Stimulated activated CD8-positive, alpha-beta memory T cell treated with anti-CD3 and anti-CD28 coated beads, Interleukin-4, amount 100 ng/mL, for 24 hours (primary cell): ENCODE measurements around the gene AHCYL2.
"Not testable (repeated sequence)": the region's sequence is repeated elsewhere in the genome, so short reads cannot be mapped to it uniquely, and the experiment has no call there.

ENCODE experiments used
- DNase-seq: peaks from one replicate; pipeline ENCODE4 v3.0.0-alpha.2; 2020; ENCODE audit warnings: low read depth

AHCYL2 gene

GRCh38 chr7:129209067-129209926 lies 15.5 kb upstream of the AHCYL2 start:
- DNase-seq, result no peak

GRCh38 chr7:129210256-129210988 lies 14.4 kb upstream of the AHCYL2 start:
- peak; percentile 64 for DNase-seq

- no peak for DNase-seq
Measured at GRCh38 chr7:129210989-129211312, 13.9 kb upstream of the AHCYL2 start.

DNA sequence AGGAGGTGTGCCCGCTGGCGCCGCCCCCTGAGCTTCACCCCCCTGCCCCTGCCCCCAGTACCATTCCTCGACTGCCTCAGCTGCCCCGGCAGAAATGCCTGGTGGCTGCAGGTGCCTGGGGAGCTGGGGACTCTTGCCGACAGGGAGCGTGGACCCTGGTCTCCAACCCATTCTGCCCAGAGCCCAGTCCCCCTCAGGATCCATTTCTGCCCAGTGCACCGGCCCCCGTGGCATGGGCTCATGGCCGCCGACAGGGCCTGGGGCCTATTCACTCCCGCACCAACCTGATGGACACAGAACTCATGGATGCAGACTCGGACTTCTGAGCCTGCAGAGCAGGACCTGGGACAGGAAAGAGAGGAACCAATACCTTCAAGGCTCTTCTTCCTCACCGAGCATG lies 12.7 kb upstream of the AHCYL2 start:
- DNase-seq, result no peak

DNA sequence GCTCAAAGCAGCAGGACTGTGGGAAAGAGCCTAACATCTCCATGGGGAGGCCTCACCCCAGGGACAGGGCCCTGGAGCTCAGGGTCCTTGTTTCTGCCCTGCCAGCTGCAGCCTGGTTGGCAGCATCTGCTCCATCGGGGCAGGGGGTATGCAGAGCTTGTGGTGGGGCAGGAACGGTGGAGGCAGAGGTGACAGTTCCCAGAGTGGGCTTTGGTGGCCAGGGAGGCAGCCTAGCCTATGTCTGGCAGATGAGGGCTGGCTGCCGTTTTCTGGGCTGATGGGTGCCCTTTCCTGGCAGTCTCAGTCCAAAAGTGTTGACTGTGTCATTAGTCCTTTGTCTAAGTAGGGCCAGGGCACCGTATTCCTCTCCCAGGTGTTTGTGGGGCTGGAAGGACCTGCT lies 12.2 kb upstream of the AHCYL2 start:
- DNase-seq, result no peak

GRCh38 chr7:129213828-129214227 lies 11.0 kb upstream of the AHCYL2 start:
- no peak for DNase-seq

- not testable (repeated sequence) for DNase-seq
Measured at GRCh38 chr7:129215691-129216090, 9.1 kb upstream of the AHCYL2 start.

DNA sequence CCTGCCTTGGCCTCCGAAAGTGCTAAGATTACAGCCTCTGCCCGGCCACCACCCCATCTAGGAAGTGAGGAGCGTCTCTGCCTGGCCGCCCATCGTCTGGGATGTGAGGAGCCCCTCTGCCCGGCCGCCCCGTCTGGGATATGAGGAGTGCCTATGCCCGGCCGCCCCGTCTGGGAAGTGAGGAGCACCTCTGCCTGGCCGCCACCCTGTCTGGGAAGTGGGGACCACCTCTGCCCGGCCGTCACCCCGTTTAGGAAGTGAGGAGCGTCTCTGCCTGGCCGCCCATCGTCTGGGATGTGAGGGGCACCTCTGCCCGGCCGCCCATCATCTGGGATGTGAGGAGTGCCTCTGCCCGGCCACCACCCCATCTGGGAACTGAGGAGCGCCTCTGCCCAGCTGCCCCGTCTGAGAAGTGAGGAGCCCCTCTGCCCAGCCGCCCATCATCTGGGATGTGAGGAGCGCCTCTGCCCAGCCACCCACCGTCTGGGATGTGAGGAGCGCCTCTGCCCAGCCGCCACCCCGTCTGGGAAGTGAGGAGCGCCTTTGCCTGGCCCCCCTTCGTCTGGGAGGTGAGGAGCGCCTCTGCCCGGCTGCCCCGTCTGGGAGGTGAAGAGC lies 8.6 kb upstream of the AHCYL2 start:
- DNase-seq, result not testable (repeated sequence)

DNA sequence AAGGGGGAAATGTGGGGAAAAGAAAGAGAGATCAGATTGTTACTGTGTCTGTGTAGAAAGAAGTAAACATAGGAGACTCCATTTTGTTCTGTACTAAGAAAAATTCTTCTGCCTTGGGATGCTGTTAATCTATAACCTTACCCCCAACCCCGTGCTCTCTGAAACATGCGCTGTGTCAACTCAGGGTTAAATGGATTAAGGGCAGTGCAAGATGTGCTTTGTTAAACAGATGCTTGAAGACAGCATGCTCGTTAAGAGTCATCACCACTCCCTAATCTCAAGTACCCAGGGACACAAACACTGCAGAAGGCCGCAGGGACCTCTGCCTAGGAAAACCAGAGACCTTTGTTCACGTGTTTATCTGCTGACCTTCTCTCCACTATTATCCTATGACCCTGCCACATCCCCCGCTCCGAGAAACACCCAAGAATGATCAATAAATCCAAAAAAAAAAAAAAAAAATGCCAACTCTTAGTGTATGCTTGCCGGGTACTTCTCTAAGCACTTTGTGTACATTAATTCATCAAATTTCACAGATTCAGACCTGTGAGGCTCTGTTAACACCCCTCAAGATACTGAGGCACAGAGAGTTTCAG lies 7.9 kb upstream of the AHCYL2 start:
- not testable (repeated sequence) for DNase-seq

DNA sequence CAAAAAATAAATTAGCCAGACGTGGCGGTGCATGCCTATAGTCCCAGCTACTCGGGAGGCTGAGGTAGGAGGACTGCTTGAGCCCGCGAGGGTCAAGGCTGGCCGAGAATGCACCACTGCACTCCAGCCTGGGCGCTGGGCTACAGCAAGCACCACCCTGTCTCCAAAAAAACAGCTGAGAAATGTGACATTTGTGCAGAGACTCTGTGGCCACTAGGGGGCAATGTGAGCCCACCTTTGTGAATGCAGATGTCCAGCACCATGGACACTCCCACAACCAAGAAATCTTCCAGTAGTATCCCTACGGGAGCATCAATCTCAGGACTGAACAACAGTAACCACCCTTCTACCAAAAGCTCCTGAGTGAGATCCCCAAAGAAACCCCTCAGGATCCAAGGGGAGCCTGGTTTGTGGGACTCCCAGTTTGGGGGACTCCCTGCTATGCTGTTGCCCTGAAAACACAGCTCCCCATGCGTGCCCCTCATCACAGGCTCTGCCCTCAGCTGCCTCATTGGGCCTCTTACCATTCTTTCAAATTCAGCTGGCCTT lies 6.2 kb upstream of the AHCYL2 start:
- peak; percentile 65 for DNase-seq

- DNase-seq, result not testable (repeated sequence)
Measured at GRCh38 chr7:129219166-129219565, 5.7 kb upstream of the AHCYL2 start.

GRCh38 chr7:129222064-129222463 lies 2.8 kb upstream of the AHCYL2 start:
- no peak for DNase-seq

DNA sequence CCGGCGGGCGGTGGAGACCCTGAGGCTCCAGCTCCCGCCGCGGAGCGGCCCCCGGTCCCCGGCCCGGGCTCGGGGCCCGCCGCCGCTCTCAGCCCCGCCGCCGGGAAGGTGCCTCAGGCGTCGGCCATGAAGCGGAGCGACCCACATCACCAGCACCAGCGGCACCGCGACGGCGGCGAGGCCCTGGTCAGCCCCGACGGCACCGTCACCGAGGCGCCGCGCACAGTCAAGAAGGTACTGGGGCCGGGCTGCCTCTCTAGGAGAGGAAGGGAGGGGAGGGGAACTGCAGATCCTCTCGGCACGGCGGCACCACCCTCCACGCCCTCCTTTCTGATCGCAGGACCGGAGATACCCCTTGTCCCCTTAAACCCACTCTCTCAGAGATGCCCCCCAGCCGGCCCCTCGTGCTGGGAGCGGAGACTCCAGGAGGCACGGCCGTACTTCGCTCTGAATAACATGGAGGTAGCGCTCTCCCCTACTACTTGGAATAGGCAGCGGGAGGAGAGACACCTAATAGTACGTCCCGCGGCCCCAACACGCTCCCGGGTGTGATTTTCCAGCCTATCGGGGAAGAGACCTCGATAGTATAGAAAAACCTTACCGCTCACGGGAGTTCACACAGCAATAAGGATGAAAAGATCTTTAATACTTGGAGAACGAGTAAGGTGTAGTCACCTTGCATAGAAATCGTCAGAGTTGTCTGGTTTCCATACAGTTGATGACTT lies 538 bp downstream of the AHCYL2 start:
- peak; percentile 33 for DNase-seq

GRCh38 chr7:129225931-129226572 lies 1.2 kb downstream of the AHCYL2 start:
- DNase-seq, result no peak

- no peak for DNase-seq
Measured at GRCh38 chr7:129227646-129228578, 3.1 kb downstream of the AHCYL2 start.

GRCh38 chr7:129228633-129229032 lies 3.8 kb downstream of the AHCYL2 start:
- DNase-seq, result no peak

- no peak for DNase-seq
Measured at GRCh38 chr7:129231666-129232065, 6.8 kb downstream of the AHCYL2 start.

DNA sequence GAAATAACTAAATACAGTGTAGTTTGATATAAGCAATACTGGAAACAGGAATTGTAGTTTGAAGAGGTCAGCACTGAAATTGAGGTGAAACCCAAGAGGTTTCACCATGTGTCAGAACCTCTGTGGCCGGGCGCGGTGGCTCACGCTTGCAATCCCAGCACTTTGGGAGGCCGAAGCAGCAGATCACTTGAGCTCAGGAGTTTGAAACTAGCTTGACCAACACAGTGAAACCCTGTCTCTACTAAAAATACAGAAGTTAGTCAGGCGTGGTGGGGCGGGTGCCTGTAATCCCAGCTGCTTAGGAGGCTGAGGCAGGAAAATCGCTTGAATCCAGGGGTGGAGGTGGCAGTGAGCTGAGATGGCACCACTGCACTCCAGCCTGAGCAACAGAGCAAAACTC lies 13.7 kb downstream of the AHCYL2 start:
- no peak for DNase-seq

- no peak for DNase-seq
Measured at GRCh38 chr7:129240119-129240820, 15.4 kb downstream of the AHCYL2 start.
